ENCODE measurements around the gene LDLRAD2.
"Not testable (repeated sequence)": the region's sequence is repeated elsewhere in the genome, so short reads cannot be mapped to it uniquely, and the experiment has no call there.

Gene LDLRAD2

DNA sequence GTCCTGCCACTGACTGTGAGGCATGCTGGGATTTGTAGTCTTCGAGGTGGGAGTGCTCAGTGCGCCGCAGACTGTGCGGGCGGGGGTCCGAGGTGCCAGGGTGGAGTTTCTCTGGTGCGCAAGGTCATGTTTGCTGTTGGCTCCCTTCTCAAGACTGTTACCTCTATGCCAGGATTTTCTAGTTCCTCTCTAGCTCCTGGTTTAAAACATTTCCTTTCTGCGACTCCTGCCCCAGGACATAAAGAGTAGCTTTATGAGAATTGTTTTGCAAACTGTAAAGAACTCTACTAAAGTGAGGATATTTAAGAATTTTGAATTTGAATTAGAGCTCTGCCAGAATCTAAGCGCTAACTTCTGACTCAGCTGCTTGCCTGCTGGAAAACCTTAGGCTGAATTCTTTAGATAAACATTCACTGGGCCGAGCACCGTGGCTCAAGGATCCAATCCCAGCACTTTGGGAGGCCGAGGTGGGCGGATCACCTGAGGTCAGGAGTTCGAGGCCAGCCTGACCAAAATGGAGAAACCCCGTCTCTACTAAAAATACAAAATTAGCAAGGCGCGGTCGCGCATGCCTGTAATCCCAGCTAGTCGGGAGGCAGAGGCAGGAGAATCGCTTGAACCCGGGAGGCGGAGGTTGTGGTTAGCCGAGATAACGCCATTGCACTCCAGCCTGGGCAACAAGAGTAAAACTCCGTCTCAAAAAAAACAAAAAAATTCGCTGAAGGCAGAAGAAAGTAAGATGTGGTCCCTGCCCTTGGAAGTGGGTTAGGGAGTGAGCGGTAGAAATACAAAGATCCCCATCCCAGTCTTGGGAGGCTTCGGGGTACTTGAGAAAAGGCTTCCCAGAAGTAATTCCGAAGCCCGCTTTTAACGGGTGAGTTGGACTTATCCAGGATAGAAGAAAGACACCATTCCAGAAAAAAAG lies 28.1 kb upstream of the LDLRAD2 start:
- peak; percentile 50 for DNase-seq

- DNase-seq: not testable (repeated sequence)
Observed at GRCh38 chr1:21785764-21786163, 26.3 kb upstream of the LDLRAD2 start.

DNA sequence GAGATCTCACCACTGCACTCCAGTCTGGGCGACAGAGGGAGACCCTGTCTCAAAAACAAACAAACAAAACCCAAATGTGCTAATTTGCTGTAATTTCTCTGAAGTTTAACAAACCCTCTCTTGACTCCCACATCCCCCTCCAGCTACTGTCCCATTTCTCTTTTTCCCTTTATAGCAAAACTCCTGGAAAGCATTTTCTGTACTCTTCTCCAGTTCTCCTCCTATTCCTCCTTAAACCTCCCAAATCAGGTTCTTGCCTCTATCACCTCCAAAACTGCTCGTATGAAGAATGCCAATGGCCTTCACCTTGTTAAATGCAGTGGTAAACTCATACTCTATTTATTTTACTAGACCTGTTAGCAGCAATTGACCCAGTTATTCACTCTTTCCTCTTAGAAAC lies 25.4 kb upstream of the LDLRAD2 start:
- DNase-seq: no peak

GRCh38 chr1:21793104-21793503 lies 19.0 kb upstream of the LDLRAD2 start:
- DNase-seq: no peak

DNA sequence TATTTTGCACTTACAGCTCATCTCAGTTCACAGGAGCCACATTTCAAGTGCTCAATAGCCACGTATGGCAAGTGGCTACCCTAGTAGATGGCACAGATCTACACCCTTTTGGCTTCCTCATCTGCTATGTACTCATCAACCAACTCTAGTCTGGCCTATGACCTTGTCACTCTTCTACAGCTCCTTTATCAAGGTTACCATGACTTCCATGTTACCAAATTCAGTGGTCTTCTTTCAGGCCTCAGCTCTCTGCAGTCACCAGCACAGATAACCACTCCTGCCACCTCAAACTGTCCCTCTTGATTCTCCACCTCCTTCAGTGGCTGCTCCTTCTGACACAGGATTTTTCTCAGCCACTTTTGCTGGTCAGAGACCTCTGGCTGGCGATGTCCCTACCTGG lies 17.4 kb upstream of the LDLRAD2 start:
- no peak for DNase-seq

GRCh38 chr1:21795075-21795474 lies 17.0 kb upstream of the LDLRAD2 start:
- DNase-seq: no peak

DNA sequence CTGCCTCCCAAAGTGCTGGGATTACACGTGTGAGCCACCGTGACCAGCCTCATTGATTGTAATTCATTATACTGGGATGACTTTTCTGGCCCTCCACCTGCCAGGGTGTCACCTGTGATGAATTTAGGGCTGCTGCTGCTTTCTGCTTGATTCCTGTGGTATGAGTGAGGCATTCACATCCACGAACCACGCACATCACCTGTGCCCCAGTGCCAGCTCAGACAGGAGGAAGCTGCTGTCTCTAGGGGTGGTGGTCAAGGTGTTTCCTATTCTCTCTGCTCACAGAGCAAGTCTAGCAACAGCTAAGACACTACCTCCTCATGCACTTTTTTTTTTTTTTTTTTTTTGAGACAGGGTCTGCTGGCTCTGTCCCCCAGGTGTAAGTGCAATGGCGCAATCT lies 12.3 kb upstream of the LDLRAD2 start:
- no peak for DNase-seq

DNA sequence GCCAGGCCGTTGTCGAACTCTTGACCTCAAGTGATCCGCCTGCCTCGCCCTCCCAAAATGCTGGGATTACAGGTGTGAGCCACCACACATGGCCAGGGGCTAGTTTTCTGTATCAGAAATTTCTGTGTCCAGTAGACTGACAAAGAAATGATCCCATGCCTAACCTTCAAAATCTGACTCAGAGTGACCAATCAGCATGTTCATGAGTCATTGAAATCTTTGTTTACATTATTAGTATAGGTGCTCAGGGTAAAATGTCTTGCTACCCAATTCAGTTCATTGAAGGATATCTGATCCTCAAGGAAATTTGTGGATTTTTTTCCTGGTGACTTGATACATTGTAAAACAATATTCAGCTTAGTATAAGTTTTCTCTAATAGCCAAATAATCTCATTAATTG lies 11.0 kb upstream of the LDLRAD2 start:
- no peak for DNase-seq

DNA sequence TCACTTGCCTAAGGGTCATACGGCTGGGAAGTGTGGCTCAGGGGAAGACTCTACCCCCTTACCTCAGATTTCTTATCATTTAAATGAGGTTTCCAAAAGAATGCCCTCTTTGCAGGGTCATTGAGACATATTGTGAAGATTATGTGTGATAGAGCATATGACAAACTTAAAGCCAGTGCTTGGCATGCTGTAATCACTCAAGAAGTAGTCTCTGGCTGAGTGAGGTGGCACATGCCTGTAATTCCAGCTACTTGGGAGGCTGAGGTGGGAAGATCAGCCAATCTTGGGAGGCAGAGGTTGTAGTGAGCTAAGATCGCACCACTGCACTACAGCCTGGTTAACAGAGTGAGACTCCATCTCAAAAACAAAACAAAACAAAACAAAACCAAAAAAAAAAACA lies 7.5 kb upstream of the LDLRAD2 start:
- no peak for DNase-seq

DNA sequence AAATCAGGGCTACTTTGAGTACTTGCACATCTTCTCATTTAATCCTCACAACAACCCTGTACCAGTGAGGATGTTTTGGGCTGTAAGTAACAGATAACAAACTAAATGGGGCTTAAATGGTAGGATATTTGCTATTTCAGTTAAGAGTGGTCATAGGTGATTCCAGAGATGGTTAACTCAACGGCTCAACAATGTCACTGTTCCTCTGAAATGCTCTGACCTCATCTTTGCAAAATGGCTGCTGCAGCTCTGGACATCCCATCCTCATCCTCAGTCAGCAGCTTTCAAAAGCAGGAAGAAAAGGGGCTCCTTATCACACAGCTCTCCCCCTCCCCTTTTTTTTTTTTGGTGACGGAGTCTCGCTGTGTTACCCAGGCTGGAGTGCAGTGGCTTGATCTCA lies 1.5 kb downstream of the LDLRAD2 start:
- no peak for DNase-seq

GRCh38 chr1:21814241-21814918 lies 2.3 kb downstream of the LDLRAD2 start:
- no peak for DNase-seq

DNA sequence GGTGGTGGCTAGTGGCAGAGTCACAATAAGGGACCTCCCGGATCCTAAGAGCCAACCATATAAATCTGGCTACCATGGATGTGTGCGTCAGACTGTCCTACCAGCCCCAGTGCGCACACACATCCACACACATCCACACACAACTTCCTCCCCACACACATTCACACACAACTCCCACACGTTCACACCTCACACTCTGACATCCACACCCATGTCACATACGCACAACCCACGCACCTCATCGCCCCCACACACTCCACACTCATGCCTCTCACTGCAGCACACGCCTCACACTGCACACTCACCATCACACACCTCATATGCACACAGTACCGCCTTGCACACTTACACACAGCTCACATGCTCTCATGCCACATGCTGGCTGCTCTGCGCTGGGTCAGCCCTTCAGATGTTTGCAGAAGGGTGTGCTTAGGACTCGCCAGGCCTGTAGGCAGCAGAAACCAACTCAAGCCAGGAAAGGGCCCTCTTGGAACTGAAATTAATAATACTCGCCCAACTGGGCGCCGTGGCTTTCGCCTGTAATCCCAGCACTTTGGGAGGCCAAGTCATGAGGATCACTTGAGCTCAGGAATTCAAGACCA lies 3.0 kb downstream of the LDLRAD2 start:
- no peak for DNase-seq

DNA sequence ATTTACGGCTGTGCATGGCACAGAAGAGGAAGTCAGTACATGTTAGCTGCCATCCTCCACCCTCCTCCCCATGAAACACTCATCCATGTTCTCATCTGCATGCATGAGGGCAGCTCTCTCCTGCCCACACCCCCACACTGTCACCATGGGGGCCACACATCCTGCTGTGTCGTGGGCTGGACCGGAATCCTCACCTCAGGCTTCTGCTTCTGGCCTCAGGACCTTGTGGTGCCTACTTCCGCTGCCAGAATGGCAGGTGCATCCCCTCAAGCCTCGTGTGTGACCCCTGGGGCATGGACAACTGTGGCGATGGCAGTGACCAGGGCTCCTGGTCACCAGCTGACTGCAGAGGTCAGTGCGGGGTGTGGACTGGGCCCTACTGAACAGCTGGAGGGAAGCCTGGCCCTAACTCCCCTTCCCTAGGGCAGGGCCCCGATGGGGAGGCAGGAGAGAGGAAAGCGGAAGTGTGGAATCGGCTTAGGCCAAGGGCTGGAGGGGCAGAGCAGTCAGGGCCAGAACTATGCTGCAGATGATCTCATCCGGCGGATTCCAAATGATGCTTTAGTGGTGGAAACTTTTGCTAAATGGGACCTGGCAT lies 3.8 kb downstream of the LDLRAD2 start:
- DNase-seq: no peak

- no peak for DNase-seq
Observed at GRCh38 chr1:21816602-21817302, 4.7 kb downstream of the LDLRAD2 start.

DNA sequence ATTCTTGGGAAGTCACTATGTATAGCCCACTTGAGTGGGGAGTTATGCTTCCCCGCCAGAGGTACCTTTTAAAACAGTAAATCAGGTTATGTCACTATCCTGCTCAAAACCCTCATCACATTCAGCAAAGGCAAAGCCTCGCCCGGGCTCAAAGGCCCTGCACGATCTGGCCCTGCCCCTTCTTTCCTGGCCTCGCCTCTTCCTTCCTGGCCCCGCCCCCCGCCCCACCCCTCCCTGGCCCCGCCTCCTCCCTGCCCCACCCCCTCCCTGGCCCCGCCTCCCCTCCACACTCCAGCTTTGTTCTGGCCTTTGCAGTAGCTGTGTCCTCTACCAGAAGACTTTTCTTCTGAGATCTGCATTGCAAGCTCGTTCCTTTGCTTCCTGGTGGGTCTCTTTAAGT lies 6.6 kb downstream of the LDLRAD2 start:
- DNase-seq: no peak

- DNase-seq: no peak
Observed at GRCh38 chr1:21820597-21821232, 8.7 kb downstream of the LDLRAD2 start.

DNA sequence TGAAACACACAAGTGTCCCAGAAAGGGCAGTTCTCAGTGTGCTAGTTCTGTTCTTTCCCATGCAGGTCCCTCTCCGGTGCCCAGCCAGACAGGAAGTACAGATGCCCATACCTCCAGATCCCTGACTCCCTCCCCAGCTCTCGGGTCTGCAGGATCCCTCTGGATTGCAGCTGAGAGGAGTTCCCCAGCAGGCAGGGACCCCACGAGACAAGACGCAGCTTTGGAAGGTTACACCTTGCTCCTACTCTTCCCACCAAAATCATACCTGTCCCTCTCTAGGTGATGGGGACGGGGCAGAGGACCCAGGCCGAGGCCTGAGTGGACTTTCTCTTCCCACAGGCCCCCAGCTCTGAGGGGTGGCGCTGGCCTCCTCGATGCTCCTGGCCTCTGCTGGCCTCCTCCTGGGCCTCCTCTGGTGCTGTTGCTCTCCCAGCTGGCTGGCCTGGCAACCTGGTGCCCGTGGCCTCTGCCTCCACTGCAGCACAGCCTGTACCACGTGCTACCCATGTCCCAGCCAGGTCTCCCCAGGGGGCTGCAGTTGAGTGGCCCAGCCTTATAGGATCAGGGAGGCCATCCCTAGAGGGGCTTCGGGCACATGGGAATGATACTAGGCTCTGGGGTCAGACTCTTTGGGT lies 9.4 kb downstream of the LDLRAD2 start:
- no peak for DNase-seq

DNA sequence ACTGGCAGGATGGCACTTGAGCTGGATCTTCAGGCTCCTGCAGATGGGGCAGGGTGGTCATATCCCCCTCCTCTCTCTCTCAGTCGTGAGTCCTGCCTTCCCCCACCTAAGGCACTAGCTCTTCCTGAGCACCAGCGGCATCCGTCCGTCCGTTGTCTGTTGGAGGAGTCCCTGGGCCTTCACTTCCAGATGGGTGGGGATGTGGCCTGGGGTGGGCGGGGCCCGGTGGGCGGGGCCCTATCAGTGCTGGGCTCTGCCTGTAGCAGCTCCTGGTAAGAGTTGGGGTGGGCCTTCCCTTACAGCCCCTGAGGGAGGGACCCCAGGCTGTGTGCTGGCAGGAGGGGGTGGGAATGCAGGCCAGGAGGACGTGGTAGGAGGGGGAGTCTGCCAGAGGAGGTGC lies 10.3 kb downstream of the LDLRAD2 start:
- no peak for DNase-seq

DNA sequence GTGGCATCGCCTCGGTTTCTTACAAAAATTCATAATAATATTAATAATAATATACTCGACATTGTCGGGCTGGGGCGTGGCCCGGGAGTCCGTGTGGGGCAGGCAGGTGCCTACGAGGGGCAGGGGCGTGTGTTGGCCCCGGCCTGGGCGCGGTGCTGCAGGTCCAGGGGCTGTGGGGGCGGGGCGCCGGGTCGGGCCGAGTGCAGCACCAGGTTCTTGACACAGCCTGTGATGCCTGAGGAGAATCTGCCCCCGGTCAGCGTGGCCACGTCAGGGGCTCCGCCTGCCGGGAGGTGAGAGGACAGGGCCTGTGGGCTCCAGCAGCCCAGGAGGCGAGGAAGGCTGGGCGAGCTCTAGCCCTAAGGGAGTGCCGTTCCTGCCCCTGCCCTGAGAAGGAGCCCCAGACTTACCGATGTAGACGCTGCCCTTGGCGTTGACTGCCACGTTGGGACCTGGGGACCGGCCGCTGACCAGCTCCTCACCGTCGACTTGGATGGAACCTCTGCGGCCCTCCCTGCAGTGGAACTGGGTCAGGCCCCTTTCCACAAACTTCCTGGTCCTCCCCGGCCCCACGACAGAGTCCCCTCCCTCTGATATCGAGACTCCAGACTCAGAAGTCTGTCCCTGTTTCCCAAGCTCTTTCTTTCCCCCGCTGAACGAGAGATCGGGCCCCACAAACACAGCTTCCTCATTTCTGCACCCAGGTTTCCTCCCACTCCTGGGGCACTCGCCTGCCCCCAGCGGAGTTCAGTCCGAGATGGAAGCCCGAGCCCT lies 11.3 kb downstream of the LDLRAD2 start:
- DNase-seq: no peak

DNA sequence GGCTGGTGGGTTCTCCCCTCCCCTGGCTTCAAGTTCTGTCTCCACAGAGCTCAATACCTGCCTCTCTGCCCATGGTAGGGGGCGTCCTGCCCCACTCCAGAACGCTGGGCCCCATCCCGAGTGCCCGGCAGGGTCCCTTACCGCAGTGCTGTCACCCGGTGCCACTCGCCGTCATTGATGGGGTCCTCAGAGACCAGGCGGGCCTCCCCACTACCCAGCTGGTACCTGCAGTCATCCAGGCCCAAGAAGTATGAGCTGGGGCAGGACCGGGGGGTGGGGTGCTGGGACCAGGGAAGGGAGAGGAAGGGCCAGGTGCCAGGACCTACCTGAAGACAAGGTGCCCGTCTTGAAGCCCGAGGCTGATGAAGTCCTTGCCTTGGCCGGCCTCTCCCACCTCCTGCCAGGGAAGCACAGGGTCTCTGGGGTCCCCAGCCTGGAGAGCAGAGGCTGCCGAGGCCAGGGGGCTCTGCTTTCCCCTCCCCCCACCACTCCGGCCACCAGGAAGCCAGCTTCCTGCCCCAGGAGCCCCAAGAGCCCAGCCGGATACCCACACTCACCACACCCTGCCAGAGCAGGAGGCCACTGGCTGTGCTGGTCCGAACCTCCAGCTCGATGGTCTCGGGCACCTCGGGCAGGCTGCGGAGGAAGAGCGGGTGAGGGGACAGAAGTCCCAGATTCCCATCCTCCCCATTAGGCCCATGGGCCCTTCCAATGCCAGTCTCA lies 12.1 kb downstream of the LDLRAD2 start:
- no peak for DNase-seq

Measured in amniotic stem cell (primary cell).